Common myeloid progenitor, CD34-positive (primary cell): ENCODE data around the gene NMRAL1.
A peak's percentile ranks its signal among the peaks of the same experiment; 100 is the strongest.

ENCODE experiments used
- CTCF ChIA-PET: fragments of 350-600 bp; sonication (Branson Sonifier 250); formaldehyde crosslinking; loops from one replicate; lab custom pipeline; 2021; ENCODE audit warnings: antibody characterized with exemption; lab: Charles Lee
- POLR2A ChIA-PET: fragments of 350-600 bp; sonication (Branson Sonifier 250); formaldehyde crosslinking; loops from one replicate; lab custom pipeline; 2021; ENCODE audit warnings: antibody characterized with exemption; lab: Charles Lee
- DNase-seq, 3 donors: peaks; one replicate each; pipeline versions ENCODE4 v3.0.0 to v3.0.0-alpha.2; 2013
- H3K27ac ChIP-seq, 2 experiments: 1 replicate in 1 of 2; 2 replicates in 1 of 2; pipeline ENCODE4 v1.7.0; 2013; ENCODE audit warnings: inconsistent platforms in 2 of 2, low read length in 2 of 2, mild to moderate bottlenecking in 2 of 2, low read depth in 1 of 2, moderate library complexity in 1 of 2; ENCODE audit not compliant: severe bottlenecking in 2 of 2, insufficient read depth in 1 of 2, poor library complexity in 1 of 2
- H3K27me3 ChIP-seq, 5 experiments: replicated peaks in 2 of 5; 1 replicate in 3 of 5; 2 replicates in 2 of 5; pipeline versions ENCODE4 v1.6.1 to v1.7.0; 2013; ENCODE audit warnings: low read length in 4 of 5, mild to moderate bottlenecking in 2 of 5, moderate library complexity in 2 of 5, inconsistent platforms in 1 of 5; ENCODE audit not compliant: insufficient read depth in 5 of 5, control insufficient read depth in 4 of 5
- H3K36me3 ChIP-seq, 4 experiments: 1 replicate in 2 of 4; 2 replicates in 2 of 4; pipeline versions ENCODE4 v1.6.1 to v1.7.0; 2013; ENCODE audit warnings: low read length in 3 of 4, control low read depth in 1 of 4, mild to moderate bottlenecking in 1 of 4; ENCODE audit not compliant: control insufficient read depth in 4 of 4, insufficient read depth in 4 of 4
- H3K4me1 ChIP-seq, 4 experiments: 1 replicate in 3 of 4; 2 replicates in 1 of 4; pipeline versions ENCODE4 v1.6.1 to v1.7.1; 2013; ENCODE audit warnings: low read length in 3 of 4, mild to moderate bottlenecking in 3 of 4, control low read depth in 1 of 4, inconsistent platforms in 1 of 4, moderate library complexity in 1 of 4; ENCODE audit not compliant: control insufficient read depth in 4 of 4, insufficient read depth in 4 of 4; ENCODE audit errors: control extremely low read depth in 1 of 4
- H3K4me3 ChIP-seq, 7 experiments: 1 replicate in 4 of 7; 2 replicates in 3 of 7; pipeline versions ENCODE4 v1.5.1 to v1.7.0; 2013; ENCODE audit warnings: mild to moderate bottlenecking in 7 of 7, low read length in 6 of 7, moderate library complexity in 6 of 7, inconsistent platforms in 2 of 7, low read depth in 2 of 7, control low read depth in 1 of 7; ENCODE audit not compliant: insufficient read depth in 4 of 7, control insufficient read depth in 1 of 7; ENCODE audit errors: extremely low read depth in 1 of 7
- H3K9me3 ChIP-seq, 5 experiments: 1 replicate in 4 of 5; 2 replicates in 1 of 5; pipeline versions ENCODE4 v1.6.1 to v1.7.1; 2013; ENCODE audit warnings: low read length in 4 of 5, mild to moderate bottlenecking in 2 of 5, inconsistent platforms in 1 of 5, low read depth in 1 of 5, moderate library complexity in 1 of 5; ENCODE audit not compliant: control insufficient read depth in 4 of 5, insufficient read depth in 2 of 5; ENCODE audit errors: control extremely low read depth in 1 of 5
- WGBS: methylation state at CpG from one replicate; pipeline ENCODE4 v1.1.5; 2013; ENCODE audit not compliant: insufficient coverage; 5-methylcytosine and 5-hydroxymethylcytosine counted together

The NMRAL1 gene

GRCh38 chr16:4420505-4421105 is 53.8 kb downstream of the NMRAL1 start:
- H3K27me3 ChIP-seq, result no peaks in the 10 kb centered on the region
- H3K4me3 ChIP-seq, result no peak overlapping the region
- ChIA-PET CTCF (no interaction called here), POLR2A (no interaction called here)
- no peaks in the 10 kb centered on the region for H3K36me3 ChIP-seq
- DNase-seq, result no peak
- no peaks in the 10 kb centered on the region for H3K9me3 ChIP-seq
- no peak overlapping the region for H3K27ac ChIP-seq
- WGBS, result 97% methylated on average over 5 of the region's 8 CpGs
- peaks cover 3 to 22% (median 17%) of the 10 kb centered on the region in 4 experiments for H3K4me1 ChIP-seq

GRCh38 chr16:4419402-4419959 is 54.9 kb downstream of the NMRAL1 start:
- DNase-seq, result no peak
- WGBS, result 100% methylated on average over 7 of the region's 7 CpGs
- H3K27me3 ChIP-seq, result no peaks in the 10 kb centered on the region
- H3K9me3 ChIP-seq, result no peaks in the 10 kb centered on the region
- H3K4me1 ChIP-seq, result peaks cover 5 to 29% (median 25%) of the 10 kb centered on the region in 4 experiments
- CTCF ChIA-PET, result interaction anchor here (0.6 to 9.6 kb wide), 4 partner anchors 9 to 60 kb away, joined by 3 to 103 read pairs (median 4); no protein-coding TSS in a partner anchor
- POLR2A ChIA-PET, result no interaction called here
- H3K36me3 ChIP-seq, result no peaks in the 10 kb centered on the region
- H3K27ac ChIP-seq, result no peak overlapping the region
- H3K4me3 ChIP-seq, result no peak overlapping the region

GRCh38 chr16:4416200-4417032 is 58.0 kb downstream of the NMRAL1 start, which contains the start of gene CORO7:
Gene CORO7, minus strand, starts transcription at chr16:4416596. Its CDS starts 78 bp downstream, at chr16:4416518.
- H3K27me3 ChIP-seq, result no peaks in the 10 kb centered on the region
- CTCF ChIA-PET, result interaction anchor here (0.8 to 9.6 kb wide), 3 partner anchors 12 to 25 kb away, joined by 3 to 103 read pairs (median 3); no protein-coding TSS in a partner anchor
- WGBS, result under 1% methylated on average over 83 of the region's 92 CpGs
- peak; percentile 93 to 96 (median 94) for DNase-seq
- H3K9me3 ChIP-seq, result no peaks in the 10 kb centered on the region
- POLR2A ChIA-PET, result interaction anchor here (0.5 to 2.0 kb wide), 5 partner anchors 12 to 1388 kb away, joined by 4 to 10 read pairs (median 5); partner anchors contain the start of gene PAM16
- H3K4me3 ChIP-seq, result peak within 1 kb of the TSS; percentile 66 to 87 (median 80)
- peaks cover 4 to 19% (median 13%) of the 10 kb centered on the region in 4 experiments for H3K36me3 ChIP-seq
- peak within 1 kb of the TSS; percentile 72 to 88 for H3K27ac ChIP-seq
- H3K4me1 ChIP-seq, result peaks cover 5 to 32% (median 27%) of the 10 kb centered on the region in 4 experiments

- ChIA-PET POLR2A (interaction anchor here (0.5 to 2.0 kb wide), 5 partner anchors 11 to 1388 kb away, joined by 4 to 10 read pairs (median 5); partner anchors contain the start of gene PAM16), CTCF (interaction anchor here (0.8 to 9.6 kb wide), 4 partner anchors 11 to 43 kb away, joined by 3 to 103 read pairs (median 3); no protein-coding TSS in a partner anchor)
- DNase-seq, result peak; percentile 77 to 91 (median 88)
- H3K27me3 ChIP-seq, result no peaks in the 10 kb centered on the region
- peaks cover 5 to 29% (median 27%) of the 10 kb centered on the region in 4 experiments for H3K4me1 ChIP-seq
- peak overlapping the region; percentile 72 to 88 for H3K27ac ChIP-seq
- H3K4me3 ChIP-seq, result peak overlapping the region; percentile 66 to 87 (median 80)
- no peaks in the 10 kb centered on the region for H3K9me3 ChIP-seq
- peaks cover 7 to 22% (median 14%) of the 10 kb centered on the region in 4 experiments for H3K36me3 ChIP-seq
- WGBS, result 0% methylated on average over 37 of the region's 44 CpGs
These were observed 58.8 kb downstream of the NMRAL1 start for GRCh38 chr16:4415538-4416199.

- ChIA-PET POLR2A (interaction anchor here (0.6 to 2.0 kb wide), 3 partner anchors 10 to 90 kb away, joined by 3 to 10 read pairs (median 7); no protein-coding TSS in a partner anchor), CTCF (interaction anchor here (1.1 to 9.6 kb wide), 3 partner anchors 10 to 45 kb away, joined by 3 to 103 read pairs (median 4); no protein-coding TSS in a partner anchor)
- peaks cover 7 to 35% (median 19%) of the 10 kb centered on the region in 4 experiments for H3K36me3 ChIP-seq
- H3K27me3 ChIP-seq, result no peaks in the 10 kb centered on the region
- peaks cover 5 to 27% (median 25%) of the 10 kb centered on the region in 4 experiments for H3K4me1 ChIP-seq
- H3K9me3 ChIP-seq, result no peaks in the 10 kb centered on the region
- no peak for DNase-seq
- H3K27ac ChIP-seq, result peak overlapping the region in 1 of 2 experiments; percentile 88
- WGBS, result 82% methylated on average over 5 of the region's 7 CpGs
- H3K4me3 ChIP-seq, result peak overlapping the region in 2 of 7 experiments; percentile 85 to 87
These were observed 60.1 kb downstream of the NMRAL1 start for GRCh38 chr16:4414187-4414917.

- H3K27ac ChIP-seq, result peak overlapping the region in 1 of 2 experiments; percentile 18
- H3K4me3 ChIP-seq, result no peak overlapping the region
- 97% methylated on average over 4 of the region's 4 CpGs for WGBS
- H3K36me3 ChIP-seq, result peaks cover 10 to 47% (median 29%) of the 10 kb centered on the region in 4 experiments
- DNase-seq, result no peak
- CTCF ChIA-PET, result interaction anchor here (9.6 kb wide), 1 partner anchor 8 kb away, joined by 103 read pairs; no protein-coding TSS in a partner anchor
- H3K4me1 ChIP-seq, result peaks cover 5 to 27% (median 25%) of the 10 kb centered on the region in 4 experiments
- H3K9me3 ChIP-seq, result no peaks in the 10 kb centered on the region
- H3K27me3 ChIP-seq, result no peaks in the 10 kb centered on the region
- POLR2A ChIA-PET, result interaction anchor here (0.6 kb wide), 1 partner anchor 141 kb away, joined by 6 read pairs; no protein-coding TSS in a partner anchor
These were observed 61.6 kb downstream of the NMRAL1 start for GRCh38 chr16:4412854-4413253.
